Hepatocyte (in vitro differentiated cells): Measurements from ENCODE around the gene POLR2H.

Experiments
- CTCF ChIP-seq: fragments of 200-600 bp; sonication (generic); IDR thresholded peaks from 2 replicates; pipeline ENCODE4 v1.5.1; 2016; ENCODE audit warnings: antibody characterized with exemption, mild to moderate bottlenecking; ENCODE audit not compliant: poor library complexity
- EZH2 ChIP-seq: fragments of 200-600 bp; sonication (generic); IDR thresholded peaks from 2 replicates; pipeline ENCODE4 v1.6.1; 2016; ENCODE audit warnings: antibody characterized with exemption, mild to moderate bottlenecking, borderline replicate concordance

GRCh38 chr3:184322731-184323487 lies 38.6 kb upstream of the POLR2H start:
- TF ChIP-seq CTCF (no peak), EZH2 (no peak)
